ENCODE data around the gene RNF20. TPM values are rescaled to one million over a fixed set of nuclear protein-coding genes. Genes with fewer than 3 reads are reported as not detected.
"Not testable (repeated sequence)": the region's sequence is repeated elsewhere in the genome, so short reads cannot be mapped to it uniquely, and the experiment has no call there.

RNF20 gene
- total and polyA plus RNA-seq, 2 donors (not counting 3 experiments of a cell fraction or from before 2014, with no cell fraction given): 6.1 to 33.7 TPM

- CTCF ChIA-PET: interaction anchor here (1.5 kb wide), 1 partner anchor 10 kb away, joined by 3 read pairs; no protein-coding TSS in a partner anchor
These were observed 17.0 kb upstream of the RNF20 start for GRCh38 chr9:101516655-101517054.

GRCh38 chr9:101518489-101518888 is 15.2 kb upstream of the RNF20 start:
- intact Hi-C loops (cut with micrococcal nuclease); H3K9me3 ChIP-seq (replicated peaks; ENCODE audit: control insufficient read depth, insufficient read depth, low read length); H3K4me3 ChIP-seq (replicated peaks in 1 of 3; ENCODE audit: insufficient read depth in 1 of 3, low read depth in 1 of 3, low read length in 3 of 3); H2AFZ ChIP-seq (ENCODE audit: low read depth, low read length); H3K79me2 ChIP-seq (ENCODE audit: control insufficient read depth, insufficient read depth, low read length); FAIRE-seq; DNase-seq (ENCODE audit: low read depth, low spot score); H3K9ac ChIP-seq (replicated peaks; ENCODE audit: extremely low read depth, insufficient read depth, low read length); POLR2A ChIA-PET; H3K27me3 ChIP-seq (ENCODE audit: control insufficient read depth in 2 of 2, insufficient read depth in 2 of 2, low read length in 2 of 2); H3K9me1 ChIP-seq (replicated peaks; ENCODE audit: control insufficient read depth, extremely low read depth, insufficient read depth, low read length); H3K27ac ChIP-seq (ENCODE audit: insufficient read depth, low read depth, low read length); dilution Hi-C loops (cut with MboI; ENCODE audit: extremely low pct_ligation_motif_present, low sequenced_read_pairs); H4K20me1 ChIP-seq (replicated peaks; ENCODE audit: control insufficient read depth, extremely low read depth, insufficient read depth, low read length); H3K36me3 ChIP-seq (ENCODE audit: control insufficient read depth in 2 of 2, extremely low read depth in 1 of 2, insufficient read depth in 2 of 2, low read length in 2 of 2); CTCF ChIA-PET; BruUV-seq (replicated peaks); H3K4me1 ChIP-seq (ENCODE audit: control insufficient read depth, extremely low read depth, insufficient read depth, low read length); H3K4me2 ChIP-seq (ENCODE audit: insufficient read depth, low read length): not testable (repeated sequence)

More at GRCh38 chr9:101516655-101517054, 17.0 kb upstream of the RNF20 start:
- Histone ChIP-seq H3K36me3 (ENCODE audit: control insufficient read depth in 2 of 2, extremely low read depth in 1 of 2, insufficient read depth in 2 of 2, low read length in 2 of 2) (no peaks in the 10 kb centered on the region), H4K20me1 (replicated peaks; ENCODE audit: control insufficient read depth, extremely low read depth, insufficient read depth, low read length) (no peaks in the 10 kb centered on the region), H3K27me3 (ENCODE audit: control insufficient read depth in 2 of 2, insufficient read depth in 2 of 2, low read length in 2 of 2) (no peaks in the 10 kb centered on the region), H2AFZ (ENCODE audit: low read depth, low read length) (no peak overlapping the region), H3K9ac (replicated peaks; ENCODE audit: extremely low read depth, insufficient read depth, low read length) (no peak overlapping the region), H3K4me3 (replicated peaks in 1 of 3; ENCODE audit: insufficient read depth in 1 of 3, low read depth in 1 of 3, low read length in 3 of 3) (no peak overlapping the region), H3K27ac (ENCODE audit: insufficient read depth, low read depth, low read length) (no peak overlapping the region), H3K79me2 (ENCODE audit: control insufficient read depth, insufficient read depth, low read length) (no peaks in the 10 kb centered on the region), H3K4me1 (ENCODE audit: control insufficient read depth, extremely low read depth, insufficient read depth, low read length) (no peaks in the 10 kb centered on the region), H3K4me2 (ENCODE audit: insufficient read depth, low read length) (no peak overlapping the region), H3K9me1 (replicated peaks; ENCODE audit: control insufficient read depth, extremely low read depth, insufficient read depth, low read length) (no peaks in the 10 kb centered on the region), H3K9me3 (replicated peaks; ENCODE audit: control insufficient read depth, insufficient read depth, low read length) (no peaks in the 10 kb centered on the region)
- no TSS peak for BruUV-seq (replicated peaks)
- POLR2A ChIA-PET: no interaction called here
- dilution Hi-C loops (cut with MboI; ENCODE audit: extremely low pct_ligation_motif_present, low sequenced_read_pairs): no loop called here
- FAIRE-seq (no peak), DNase-seq (ENCODE audit: low read depth, low spot score) (no peak)
- TF ChIP-seq FOS (IDR thresholded peaks at IDR 0.05; ENCODE audit: borderline replicate concordance, insufficient read depth, low read length) (no peak), POLR2A (IDR thresholded peaks at IDR 0.05; ENCODE audit: low read depth, low read length) (no peak), GATA2 (IDR thresholded peaks at IDR 0.05; ENCODE audit: insufficient read depth, insufficient read length, low read depth, low read length) (no peak), MAX (IDR thresholded peaks at IDR 0.05; ENCODE audit: insufficient read depth, insufficient read length) (no peak), MYC (IDR thresholded peaks at IDR 0.05; ENCODE audit: low read depth, low read length) (no peak), JUN (IDR thresholded peaks at IDR 0.05; ENCODE audit: borderline replicate concordance, insufficient read depth, insufficient read length, low read depth) (no peak), POLR2AphosphoS5 (IDR thresholded peaks at IDR 0.05; ENCODE audit: insufficient read depth, low read depth, low read length) (no peak), EZH2 (IDR thresholded peaks at IDR 0.05; ENCODE audit: borderline replicate concordance, low read depth, low read length, severe bottlenecking) (no peak), CTCF (IDR thresholded peaks at IDR 0.05; ENCODE audit: extremely low read depth in 1 of 2, insufficient read depth in 1 of 2, low read depth in 1 of 2, low read length in 2 of 2) (no peak)
- intact Hi-C loops (cut with micrococcal nuclease): no loop called here
